EH (cell line): ENCODE measurements around the gene SMC6.

Experiments used
- DNase-seq: peaks from one replicate; pipeline ENCODE4 v3.0.0-alpha.2; 2015; ENCODE audit warnings: low read depth

The SMC6 gene

DNA sequence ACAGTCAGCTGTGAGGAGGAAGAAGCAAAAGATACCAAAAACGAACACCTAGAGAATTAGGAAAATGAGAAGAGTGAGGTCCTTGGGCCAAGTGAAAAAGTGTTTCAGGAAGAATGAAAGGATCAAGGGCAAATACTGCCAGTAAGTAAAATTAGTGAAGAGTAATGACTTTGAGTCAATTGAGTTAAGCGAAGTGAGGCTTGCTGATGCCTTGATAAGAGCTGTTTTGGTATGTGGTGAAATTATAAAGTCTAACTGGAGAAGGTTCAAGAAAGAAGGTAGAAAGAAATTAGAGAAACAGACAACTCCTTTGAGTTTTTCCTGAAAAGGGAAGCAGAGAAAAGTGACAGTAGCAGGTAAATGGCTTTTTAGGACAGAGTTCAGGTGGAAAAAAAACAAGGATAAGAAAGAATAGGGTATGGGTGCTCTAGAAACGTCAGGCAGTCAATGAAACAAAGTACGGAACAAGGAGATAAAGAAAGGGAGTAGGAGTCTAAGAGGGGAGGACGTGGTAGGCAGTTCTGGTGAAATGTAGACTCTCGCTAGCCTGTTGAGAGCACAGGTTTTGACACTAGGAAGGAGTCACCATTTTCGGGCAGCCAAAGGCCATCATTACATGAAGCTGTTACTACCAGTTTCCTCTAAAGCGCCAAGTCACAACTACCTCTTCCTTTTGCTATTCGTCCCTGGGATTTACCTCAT is 42.9 kb downstream of the SMC6 start:
- DNase-seq: no peak

- no peak for DNase-seq
Observed at GRCh38 chr2:17709897-17710296, 43.7 kb downstream of the SMC6 start.

- no peak for DNase-seq
Observed at GRCh38 chr2:17708501-17708900, 45.1 kb downstream of the SMC6 start.

- DNase-seq: no peak
Observed at GRCh38 chr2:17706845-17707244, 46.8 kb downstream of the SMC6 start.

GRCh38 chr2:17690776-17691175 is 62.8 kb downstream of the SMC6 start:
- no peak for DNase-seq

- no peak for DNase-seq
Observed at GRCh38 chr2:17689010-17689409, 64.6 kb downstream of the SMC6 start.

DNA sequence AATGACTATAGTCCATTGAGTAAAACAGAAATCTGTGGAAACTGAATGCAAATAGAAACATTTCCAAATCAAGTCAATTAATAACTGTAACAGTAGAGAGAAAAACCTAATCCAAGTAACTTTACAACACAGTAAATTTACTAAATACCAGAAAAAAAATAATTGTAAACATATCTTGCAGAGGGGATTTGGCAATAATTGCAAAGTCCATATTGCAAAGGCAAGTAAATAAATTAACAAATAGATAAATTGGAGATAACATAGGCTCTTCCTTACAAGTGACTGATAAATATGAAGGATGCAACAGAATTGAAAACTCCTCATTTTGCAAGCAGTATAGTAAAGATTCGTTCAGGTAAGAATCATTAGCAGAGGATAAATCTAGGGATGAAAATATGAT is 65.0 kb downstream of the SMC6 start:
- no peak for DNase-seq

DNA sequence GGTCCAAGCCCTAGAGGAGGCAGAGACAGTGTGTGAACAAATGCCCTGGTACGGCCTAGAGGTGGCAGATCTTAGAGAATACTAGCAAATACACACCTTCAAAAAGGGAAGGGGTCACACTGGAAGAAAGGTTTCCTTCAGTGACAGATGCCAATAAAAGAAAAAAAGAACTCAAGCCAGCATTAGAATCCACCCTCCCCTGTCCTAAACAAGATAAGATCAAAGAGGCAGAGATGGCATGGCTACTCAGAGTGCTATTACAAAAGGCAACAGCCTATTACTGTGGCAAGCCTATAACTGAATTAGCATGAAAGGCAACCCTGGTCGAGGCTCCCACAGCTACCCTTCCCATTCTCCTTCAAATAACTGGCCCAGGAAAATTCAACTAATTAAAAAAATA is 69.6 kb downstream of the SMC6 start:
- DNase-seq: no peak

- DNase-seq: no peak
Observed at GRCh38 chr2:17682098-17682857, 71.3 kb downstream of the SMC6 start.

DNA sequence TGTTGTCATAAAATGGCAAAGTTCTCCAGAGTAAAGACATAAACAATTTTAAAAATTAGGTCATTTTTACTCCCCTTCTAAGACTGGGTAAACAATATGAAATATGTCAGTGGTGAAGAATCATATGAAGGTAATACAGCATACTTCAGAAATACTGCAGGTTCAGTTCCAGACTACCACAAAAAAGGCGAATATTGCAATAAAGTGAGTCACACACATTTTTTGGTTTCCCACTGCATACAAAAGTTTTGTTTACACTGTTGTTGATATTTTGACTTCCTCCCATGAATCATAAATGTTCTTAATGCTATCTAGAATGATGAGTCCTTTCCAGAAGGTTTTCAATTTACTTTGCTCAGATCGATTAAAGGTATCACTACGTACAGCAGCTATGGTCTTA is 73.5 kb downstream of the SMC6 start:
- DNase-seq: no peak

- DNase-seq: no peak
Observed at GRCh38 chr2:17674817-17675216, 78.8 kb downstream of the SMC6 start.

GRCh38 chr2:17672583-17673317 is 80.9 kb downstream of the SMC6 start:
- peak; percentile 62 for DNase-seq

GRCh38 chr2:17667898-17668297 is 85.7 kb downstream of the SMC6 start:
- DNase-seq: peak; percentile 46

DNA sequence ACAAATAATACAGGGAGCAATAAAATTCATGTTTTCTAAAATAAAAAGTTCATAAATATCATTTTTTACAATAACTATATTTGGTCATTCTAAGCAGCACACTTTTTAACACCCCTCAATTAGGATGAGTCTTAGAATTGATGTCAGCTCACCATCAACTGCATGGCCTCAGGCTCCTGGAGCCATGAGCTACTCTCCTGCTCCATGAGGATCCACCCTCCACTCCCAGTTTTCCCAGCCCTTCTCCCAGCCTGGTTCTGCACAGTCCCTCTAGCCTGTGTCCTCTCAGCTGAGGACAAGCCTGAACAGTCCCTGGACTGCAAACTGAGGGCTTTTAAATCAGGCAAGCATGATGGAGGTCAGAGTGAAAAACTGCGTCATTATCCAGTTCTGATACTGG is 89.1 kb downstream of the SMC6 start:
- no peak for DNase-seq

DNA sequence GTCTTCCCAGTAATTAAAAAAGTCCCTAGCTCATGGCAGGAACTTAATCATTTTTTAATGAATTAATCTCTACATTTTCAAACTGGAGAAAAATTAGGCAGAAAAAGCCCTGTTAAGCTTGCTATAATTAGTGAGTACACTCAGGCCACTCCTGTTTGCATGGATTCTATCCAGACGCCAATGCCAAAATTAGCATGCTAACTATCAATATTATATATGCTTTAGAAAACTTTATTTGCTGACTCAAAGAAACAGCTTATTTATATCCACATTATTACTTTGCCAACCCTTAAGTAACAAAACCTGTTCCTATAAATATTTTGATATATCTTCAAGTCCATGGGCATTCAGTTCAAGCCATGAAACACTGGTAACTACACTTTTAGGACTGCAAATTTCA is 90.9 kb downstream of the SMC6 start:
- no peak for DNase-seq

DNA sequence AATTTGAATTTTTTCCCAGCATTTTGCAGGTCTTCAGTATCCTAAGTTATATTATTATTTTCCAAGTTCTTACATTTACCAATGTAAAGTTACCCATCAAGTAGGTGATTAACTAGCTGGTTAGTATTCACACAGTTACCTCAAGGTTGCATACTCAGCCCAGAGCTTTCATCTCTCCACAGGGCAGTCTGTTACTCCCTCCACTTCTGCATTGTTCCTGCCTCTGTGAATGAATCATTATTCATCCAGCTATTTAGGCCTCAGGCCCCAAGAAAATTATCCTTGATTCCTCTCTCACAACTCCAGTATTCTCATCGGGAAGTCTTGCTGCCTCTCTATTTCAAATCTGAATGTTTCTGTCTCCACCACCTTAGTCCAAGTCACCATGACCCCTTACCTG is 92.2 kb downstream of the SMC6 start:
- DNase-seq: no peak

- no peak for DNase-seq
Observed at GRCh38 chr2:17660219-17660618, 93.4 kb downstream of the SMC6 start.

DNA sequence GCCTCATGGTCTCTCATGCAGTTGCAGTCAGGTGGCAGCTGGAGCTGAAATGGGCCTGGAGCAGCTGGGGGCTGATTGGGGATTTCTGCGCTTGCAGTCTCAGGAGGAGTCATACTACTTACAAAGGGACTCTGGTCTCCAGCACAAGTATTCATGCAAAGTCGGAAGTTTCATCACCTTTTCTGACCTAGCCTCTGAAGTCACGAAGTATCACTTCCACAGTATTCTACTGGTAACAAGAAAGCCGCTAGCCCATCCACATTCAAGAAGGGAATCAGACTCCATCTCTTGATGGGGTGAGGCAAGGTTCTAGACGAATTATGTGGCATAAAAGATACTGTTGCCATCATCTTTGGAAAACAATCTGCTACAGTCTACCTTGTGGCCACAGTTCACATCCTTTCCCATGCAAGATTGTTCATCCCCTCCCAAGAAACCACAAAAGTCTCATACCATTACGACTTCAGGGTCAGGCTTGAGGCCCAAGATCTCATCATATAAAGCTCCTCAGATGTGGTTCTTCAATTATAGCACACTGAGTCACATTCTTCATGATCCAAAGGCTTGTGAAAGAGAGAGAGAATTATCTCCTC is 95.3 kb downstream of the SMC6 start:
- peak; percentile 79 for DNase-seq

DNA sequence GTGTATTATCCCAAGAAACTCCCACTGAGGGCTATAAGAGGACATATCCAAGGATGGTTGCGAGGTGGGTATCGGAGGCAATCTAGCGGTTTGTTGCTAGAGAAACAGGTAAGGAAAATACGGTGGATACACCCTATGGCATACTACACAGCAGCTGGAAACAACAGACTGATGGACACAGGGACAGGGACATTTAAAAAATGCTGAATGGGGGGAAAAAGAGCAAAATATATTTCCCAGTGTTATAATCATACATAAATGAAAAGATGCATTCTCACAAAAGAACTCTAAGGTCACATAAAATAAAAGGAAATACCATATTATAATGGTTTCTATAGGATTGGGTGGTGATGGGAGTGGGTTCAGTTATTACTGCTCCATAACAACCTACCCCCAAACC is 95.9 kb downstream of the SMC6 start:
- no peak for DNase-seq

DNA sequence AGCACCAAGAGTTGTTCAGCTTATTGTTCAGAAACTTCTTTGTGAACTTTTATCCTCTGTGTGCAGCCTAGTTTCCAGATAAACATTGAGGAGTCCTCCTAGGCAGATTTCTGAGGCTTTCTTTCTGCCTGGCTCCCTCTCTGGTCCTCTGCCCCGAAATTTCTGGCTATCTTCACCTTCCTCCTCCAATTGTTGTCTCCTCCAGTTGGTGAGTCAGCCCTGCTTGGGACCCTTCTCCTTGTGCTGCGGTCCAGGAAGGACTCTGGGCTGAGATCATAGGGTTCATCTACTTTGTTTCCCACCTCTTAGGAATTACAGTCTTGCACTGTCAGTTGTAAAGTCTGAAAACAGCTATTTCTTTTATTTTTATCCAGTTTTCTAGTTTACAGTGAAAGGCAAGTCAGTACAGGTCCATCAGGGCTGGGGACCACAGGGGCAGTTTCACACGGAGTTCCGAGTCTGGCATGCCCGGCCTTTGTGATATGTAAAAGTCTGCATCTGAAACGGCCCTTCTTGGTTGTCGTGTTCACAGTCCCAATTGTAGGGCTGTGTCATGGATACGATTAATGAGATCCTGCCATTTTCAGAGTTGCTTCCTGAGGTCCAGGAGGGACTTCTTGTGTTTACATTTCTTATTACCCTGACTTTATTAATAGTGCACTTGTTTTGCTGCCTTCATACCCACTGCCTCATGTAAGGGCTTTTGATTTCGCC is 100.8 kb downstream of the SMC6 start:
- no peak for DNase-seq

GRCh38 chr2:17649026-17649425 is 104.6 kb downstream of the SMC6 start:
- no peak for DNase-seq

GRCh38 chr2:17648581-17648980 is 105.0 kb downstream of the SMC6 start:
- DNase-seq: no peak
